ENCODE measurements around the gene KCMF1.

- TF ChIP-seq POLR2A (IDR thresholded peaks at IDR 0.05) (no peak), POLR2AphosphoS5 (IDR thresholded peaks at IDR 0.05) (no peak)
- TF ChIP-seq, protein P1, sequence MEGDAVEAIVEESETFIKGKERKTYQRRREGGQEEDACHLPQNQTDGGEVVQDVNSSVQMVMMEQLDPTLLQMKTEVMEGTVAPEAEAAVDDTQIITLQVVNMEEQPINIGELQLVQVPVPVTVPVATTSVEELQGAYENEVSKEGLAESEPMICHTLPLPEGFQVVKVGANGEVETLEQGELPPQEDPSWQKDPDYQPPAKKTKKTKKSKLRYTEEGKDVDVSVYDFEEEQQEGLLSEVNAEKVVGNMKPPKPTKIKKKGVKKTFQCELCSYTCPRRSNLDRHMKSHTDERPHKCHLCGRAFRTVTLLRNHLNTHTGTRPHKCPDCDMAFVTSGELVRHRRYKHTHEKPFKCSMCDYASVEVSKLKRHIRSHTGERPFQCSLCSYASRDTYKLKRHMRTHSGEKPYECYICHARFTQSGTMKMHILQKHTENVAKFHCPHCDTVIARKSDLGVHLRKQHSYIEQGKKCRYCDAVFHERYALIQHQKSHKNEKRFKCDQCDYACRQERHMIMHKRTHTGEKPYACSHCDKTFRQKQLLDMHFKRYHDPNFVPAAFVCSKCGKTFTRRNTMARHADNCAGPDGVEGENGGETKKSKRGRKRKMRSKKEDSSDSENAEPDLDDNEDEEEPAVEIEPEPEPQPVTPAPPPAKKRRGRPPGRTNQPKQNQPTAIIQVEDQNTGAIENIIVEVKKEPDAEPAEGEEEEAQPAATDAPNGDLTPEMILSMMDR (IDR thresholded peaks at IDR 0.05): no peak
Observed at GRCh38 chr2:85066006-85066740, 95.2 kb downstream of the KCMF1 start.

Measured in sigmoid colon (tissue), 4 donors.